SK-N-SH (cell line): Measurements from ENCODE around the gene FAM227B. TPM values are rescaled to one million over a fixed set of nuclear protein-coding genes. Genes with fewer than 3 reads are reported as not detected.
A peak's percentile ranks its signal among the peaks of the same experiment; 100 is the strongest.

Source experiments
- CTCF ChIA-PET: fragments of 300-600, 350-600 bp; formaldehyde crosslinking; extraction: SDS; loops from one replicate; lab custom pipeline; 2021; lab: Yijun Ruan, JAX
- POLR2A ChIA-PET: fragments of 350-600 bp; sonication (Branson Sonifier 250); formaldehyde crosslinking; extraction: SDS; loops from one replicate; lab custom pipeline; 2020; ENCODE audit warnings: antibody characterized with exemption, inconsistent platforms; lab: Yijun Ruan, JAX
- DNase-seq: peaks from one replicate; pipeline ENCODE4 v3.0.0; 2012
- H2AFZ ChIP-seq: fragments of 200-600 bp; sonication (generic); 2 replicates; pipeline ENCODE4 v1.8.1; 2016; ENCODE audit warnings: antibody characterized with exemption, mild to moderate bottlenecking, low read depth
- H3F3A ChIP-seq: fragments of 200-600 bp; sonication (generic); replicated peaks from 2 replicates; pipeline ENCODE3; 2016; ENCODE audit warnings: antibody characterized with exemption, mild to moderate bottlenecking; ENCODE audit not compliant: insufficient read depth
- H3K27ac ChIP-seq, 2 experiments: fragments of 200-500 bp in 1 of 2; fragments of 200-600 bp in 1 of 2; sonication (Bioruptor generic) in 1 of 2; sonication (generic), shearing (Covaris generic) in 1 of 2; 2 replicates each; pipeline versions ENCODE4 v1.5.1 to v1.6.1; 2014 to 2016; ENCODE audit warnings: low read depth in 2 of 2, inconsistent platforms in 1 of 2, low read length in 1 of 2, mild to moderate bottlenecking in 1 of 2, mixed read lengths in 1 of 2
- H3K27me3 ChIP-seq: fragments of 200-600 bp; sonication (generic), shearing (Covaris generic); 2 replicates; pipeline ENCODE4 v1.6.1; 2016; ENCODE audit warnings: mixed run types; ENCODE audit not compliant: insufficient read depth
- H3K36me3 ChIP-seq, 2 experiments: fragments of 200-500 bp in 1 of 2; fragments of 200-600 bp in 1 of 2; sonication (Bioruptor generic) in 1 of 2; sonication (generic) in 1 of 2; replicated peaks in 1 of 2; 2 replicates each; pipeline versions ENCODE3 to v1.5.1; 2014 to 2016; ENCODE audit warnings: low read length in 1 of 2, mild to moderate bottlenecking in 1 of 2; ENCODE audit not compliant: insufficient read depth in 2 of 2, control insufficient read depth in 1 of 2
- H3K4me1 ChIP-seq, 2 experiments: fragments of 200-500 bp in 1 of 2; fragments of 200-600 bp in 1 of 2; sonication (Bioruptor generic) in 1 of 2; sonication (generic), shearing (Covaris generic) in 1 of 2; 2 replicates each; pipeline versions ENCODE4 v1.5.1 to v1.6.1; 2014 to 2016; ENCODE audit warnings: low read depth in 1 of 2, low read length in 1 of 2, mixed run types in 1 of 2; ENCODE audit not compliant: insufficient read depth in 2 of 2, control insufficient read depth in 1 of 2
- H3K4me2 ChIP-seq: fragments of 200-600 bp; sonication (generic), shearing (Covaris generic); 2 replicates; pipeline ENCODE4 v1.6.1; 2017; ENCODE audit warnings: mixed run types
- H3K4me3 ChIP-seq, 2 experiments: fragments of 200-500 bp in 1 of 2; fragments of 200-600 bp in 1 of 2; sonication (Bioruptor generic) in 1 of 2; sonication (generic), shearing (Covaris generic) in 1 of 2; 2 replicates each; pipeline versions ENCODE4 v1.5.1 to v1.8.1; 2014 to 2016; ENCODE audit warnings: low read depth in 2 of 2, inconsistent platforms in 1 of 2, low read length in 1 of 2, mild to moderate bottlenecking in 1 of 2, mixed read lengths in 1 of 2, moderate library complexity in 1 of 2
- H3K79me2 ChIP-seq: fragments of 200-600 bp; sonication (generic); 2 replicates; pipeline ENCODE4 v1.8.1; 2017; ENCODE audit warnings: mild to moderate bottlenecking; ENCODE audit not compliant: insufficient read depth
- H3K9ac ChIP-seq: fragments of 200-600 bp; sonication (generic); 2 replicates; pipeline ENCODE4 v1.6.1; 2017; ENCODE audit warnings: mixed run types
- H3K9me2 ChIP-seq: fragments of 200-600 bp; sonication (generic); 2 replicates; pipeline ENCODE4 v1.6.1; 2017; ENCODE audit warnings: mixed run types
- H3K9me3 ChIP-seq: fragments of 200-600 bp; sonication (generic); 2 replicates; pipeline ENCODE4 v1.6.1; 2017; ENCODE audit warnings: mixed run types, mild to moderate bottlenecking, moderate library complexity
- H4K20me1 ChIP-seq: fragments of 200-600 bp; sonication (generic); 2 replicates; pipeline ENCODE4 v1.6.1; 2017; ENCODE audit warnings: mild to moderate bottlenecking, mixed run types; ENCODE audit not compliant: insufficient read depth
- CHD2 ChIP-seq: fragments of 150-350 bp; IDR thresholded peaks from 2 replicates; pipeline ENCODE4 v1.6.1; 2018; ENCODE audit warnings: low read length; ENCODE audit not compliant: partially characterized antibody
- ELF1 ChIP-seq: IDR thresholded peaks from 2 replicates; pipeline ENCODE4 v1.4.0; 2012
- FOXJ3 ChIP-seq: sonication (generic); formaldehyde crosslinking; IDR thresholded peaks from 2 replicates; pipeline ENCODE4 v1.5.1; 2020; ENCODE audit warnings: mild to moderate bottlenecking, missing genetic modification reagents
- GATA2 ChIP-seq: sonication (generic); formaldehyde crosslinking; IDR thresholded peaks from 2 replicates; pipeline ENCODE4 v1.5.0; 2020; ENCODE audit warnings: mild to moderate bottlenecking, missing genetic modification reagents
- MAX ChIP-seq: IDR thresholded peaks from 2 replicates; pipeline ENCODE4 v1.4.0; 2012; ENCODE audit warnings: low read depth
- NRF1 ChIP-seq: IDR thresholded peaks from 2 replicates; pipeline ENCODE4 v1.6.1; 2012; ENCODE audit warnings: low read depth, mild to moderate bottlenecking, low read length
- PBX3 ChIP-seq: IDR thresholded peaks from 2 replicates; pipeline ENCODE4; 2012
- RAD21 ChIP-seq: IDR thresholded peaks from 2 replicates; pipeline ENCODE4 v1.6.1; 2012; ENCODE audit warnings: mild to moderate bottlenecking, low read length
- RCOR1 ChIP-seq: fragments of 150-350 bp; IDR thresholded peaks from 2 replicates; pipeline ENCODE4 v1.6.1; 2017; ENCODE audit warnings: antibody characterized with exemption, low read length
- RXRA ChIP-seq: IDR thresholded peaks from 2 replicates; pipeline ENCODE4 v1.4.0; 2012; ENCODE audit warnings: low read depth, mild to moderate bottlenecking, borderline replicate concordance
- TAF1 ChIP-seq: IDR thresholded peaks from 2 replicates; pipeline ENCODE4 v1.6.1; 2012; ENCODE audit warnings: low read depth, mild to moderate bottlenecking, low read length, moderate library complexity, borderline replicate concordance
- TCF12 ChIP-seq: IDR thresholded peaks from 2 replicates; pipeline ENCODE4 v1.4.0; 2012
- USF2 ChIP-seq: fragments of 150-350 bp; IDR thresholded peaks from 2 replicates; pipeline ENCODE4 v1.6.1; 2017; ENCODE audit warnings: antibody characterized with exemption, low read length, low read depth, borderline replicate concordance
- ZBTB33 ChIP-seq: IDR thresholded peaks from 2 replicates; pipeline ENCODE4 v1.4.0; 2012; ENCODE audit warnings: low read depth, borderline replicate concordance
- WGBS: methylation state at CpG from one replicate; pipeline ENCODE4 v1.1.6; 2017; ENCODE audit warnings: low lambda C conversion rate; 5-methylcytosine and 5-hydroxymethylcytosine counted together
- polyA plus RNA-seq, 3 experiments: library from polyadenylated mRNA; depleted of rRNA; stranded (reverse); fragments of >200 nt; gene quantifications; 2 replicates each; pipeline ENCODE4 v1.2.3, GENCODE V29; 2012

FAM227B gene
- polyA plus RNA-seq, 1 of the 3 experiments (the other 2 are of a cell fraction): 4.4 TPM

GRCh38 chr15:49423901-49424550 is 196.6 kb downstream of the FAM227B start:
- Histone ChIP-seq H3K4me1 (peaks cover 3 to 4% of the 10 kb centered on the region in 2 experiments; a peak in 2 of 4 replicates), H3K4me3 (no peak overlapping the region), H3K27me3 (no peaks in the 10 kb centered on the region), H3K27ac (peak overlapping the region in 1 of 2 experiments; percentile 71; a peak in 1 of 4 replicates), H2AFZ (no peak overlapping the region), H3F3A (peaks cover 9% of the 10 kb centered on the region), H4K20me1 (no peaks in the 10 kb centered on the region), H3K9me3 (no peaks in the 10 kb centered on the region), H3K9me2 (no peaks in the 10 kb centered on the region; the same call in 1 of the 2 replicates), H3K79me2 (no peaks in the 10 kb centered on the region), H3K36me3 (no peaks in the 10 kb centered on the region), H3K4me2 (no peak overlapping the region), H3K9ac (no peak overlapping the region)
- WGBS: 85% methylated on average over 6 of the region's 6 CpGs
- no peak for DNase-seq
- ChIA-PET POLR2A (no interaction called here), CTCF (interaction anchor here (1.2 to 1.9 kb wide), 2 partner anchors 188 to 580 kb away, joined by 4 to 13 read pairs; no protein-coding TSS in a partner anchor)
- TF ChIP-seq MAX: no peak

GRCh38 chr15:49423021-49423420 is 197.6 kb downstream of the FAM227B start, which contains the start of gene FGF7:
Gene FGF7, plus strand, starts transcription at chr15:49423242. Its CDS starts 1,056 bp downstream, at chr15:49424298.
- Histone ChIP-seq H3K36me3 (no peaks in the 10 kb centered on the region), H4K20me1 (no peaks in the 10 kb centered on the region), H3K9me3 (no peaks in the 10 kb centered on the region), H3K27ac (peak within 1 kb of the TSS in 1 of 2 experiments; percentile 71; a peak in 2 of 4 replicates), H3K9me2 (no peaks in the 10 kb centered on the region; the same call in 1 of the 2 replicates), H3F3A (peaks cover 9% of the 10 kb centered on the region), H2AFZ (no peak within 1 kb of the TSS)
- POLR2A ChIA-PET: interaction anchor here (0.6 to 0.8 kb wide), 2 partner anchors 185 to 209 kb away, joined by 3 to 4 read pairs; no protein-coding TSS in a partner anchor
- no peak for TF ChIP-seq RCOR1
- TF ChIP-seq RAD21: peak; percentile 42
- TF ChIP-seq, all 33 proteins: peak for 1
- H3K4me2 ChIP-seq: no peak within 1 kb of the TSS
- WGBS: 85% methylated on average over 4 of the region's 4 CpGs
- no peak within 1 kb of the TSS for H3K4me3 ChIP-seq
- DNase-seq: no peak
- CTCF ChIA-PET: interaction anchor here (0.6 to 2.7 kb wide), 11 partner anchors 10 to 719 kb away, joined by 3 to 33 read pairs (median 4); no protein-coding TSS in a partner anchor
- H3K79me2 ChIP-seq: no peaks in the 10 kb centered on the region
- no peak within 1 kb of the TSS for H3K9ac ChIP-seq
- H3K4me1 ChIP-seq: peaks cover 3 to 4% of the 10 kb centered on the region in 2 experiments; a peak in 2 of 4 replicates
- no peaks in the 10 kb centered on the region for H3K27me3 ChIP-seq

- Histone ChIP-seq H3K79me2 (no peaks in the 10 kb centered on the region), H3K4me1 (peaks cover 3 to 4% of the 10 kb centered on the region in 2 experiments; a peak in 2 of 4 replicates), H3K4me3 (no peak overlapping the region), H3K9me3 (no peaks in the 10 kb centered on the region), H3K9me2 (no peaks in the 10 kb centered on the region; the same call in 1 of the 2 replicates), H3F3A (peaks cover 9% of the 10 kb centered on the region), H3K27me3 (no peaks in the 10 kb centered on the region), H3K36me3 (no peaks in the 10 kb centered on the region), H4K20me1 (no peaks in the 10 kb centered on the region), H3K9ac (no peak overlapping the region), H3K27ac (no peak overlapping the region), H3K4me2 (no peak overlapping the region), H2AFZ (no peak overlapping the region)
- DNase-seq: peak; percentile 23
- CTCF ChIA-PET: interaction anchor here (0.7 to 2.7 kb wide), 13 partner anchors 9 to 720 kb away, joined by 3 to 33 read pairs (median 4); no protein-coding TSS in a partner anchor
- POLR2A ChIA-PET: no interaction called here
- 74% methylated on average over 9 of the region's 9 CpGs for WGBS
- TF ChIP-seq CHD2 (no peak), NRF1 (no peak), USF2 (no peak), PBX3 (no peak), TAF1 (no peak), GATA2 (CRISPR knock-in tag) (no peak), RXRA (no peak), ELF1 (no peak), FOXJ3 (CRISPR knock-in tag) (no peak), TCF12 (no peak), ZBTB33 (no peak)
Measured at GRCh38 chr15:49421991-49422390, 198.6 kb downstream of the FAM227B start.
